Inferior parietal cortex (tissue), 1 donor: Measurements from ENCODE around the gene TPD52L2.
A peak's percentile ranks its signal among the peaks of the same experiment; 100 is the strongest.
"Not testable (repeated sequence)": the region's sequence is repeated elsewhere in the genome, so short reads cannot be mapped to it uniquely, and the experiment has no call there.

Source experiments
- DNase-seq: peaks from one replicate; pipeline ENCODE4 v3.0.0-alpha.2; 2016; ENCODE audit errors: extremely low spot score

Gene TPD52L2

GRCh38 chr20:63895952-63896263, 30.8 kb downstream of the TPD52L2 start:
- DNase-seq, result no peak

DNA sequence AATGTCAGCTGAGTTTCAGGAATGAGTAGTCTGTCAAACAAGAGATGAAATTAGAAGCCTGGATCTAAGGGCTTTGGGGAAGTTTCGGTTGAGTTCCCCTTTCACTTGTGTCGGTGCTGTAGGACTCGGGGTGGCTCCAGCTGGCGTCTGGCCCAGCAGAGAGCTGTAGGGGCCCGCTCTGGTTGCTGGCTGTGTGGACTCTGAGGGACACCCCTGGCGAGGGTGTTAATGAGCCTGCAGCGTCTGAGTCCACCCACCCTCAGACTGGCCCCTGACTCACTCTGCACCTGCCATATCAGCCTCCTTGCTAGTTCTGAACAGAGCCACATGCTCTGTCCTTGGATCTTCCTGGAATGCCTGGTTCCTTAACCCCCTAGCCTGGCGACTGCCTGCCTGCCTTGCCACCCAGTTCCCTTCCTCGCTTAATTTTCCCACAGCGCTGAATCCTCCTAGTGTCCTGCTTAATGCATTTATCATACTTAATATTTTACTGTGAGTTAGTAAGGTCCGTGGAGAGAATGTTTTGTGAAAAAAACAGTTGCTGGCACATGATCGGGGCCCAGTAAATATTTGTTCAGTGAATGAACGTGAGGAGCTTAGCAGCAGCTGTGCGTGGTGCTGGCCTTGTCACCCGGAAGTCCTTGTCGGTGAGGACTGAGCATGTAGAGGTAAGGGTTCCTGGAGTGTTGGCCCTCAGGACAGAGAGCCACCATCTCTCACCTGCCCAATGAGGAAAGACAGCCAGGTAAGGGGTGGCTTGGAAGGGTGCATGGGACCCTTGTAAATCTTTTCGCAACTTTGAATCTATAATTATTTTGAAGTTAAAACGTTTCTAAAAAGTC, 31.4 kb downstream of the TPD52L2 start:
- DNase-seq, result peak; percentile 25

DNA sequence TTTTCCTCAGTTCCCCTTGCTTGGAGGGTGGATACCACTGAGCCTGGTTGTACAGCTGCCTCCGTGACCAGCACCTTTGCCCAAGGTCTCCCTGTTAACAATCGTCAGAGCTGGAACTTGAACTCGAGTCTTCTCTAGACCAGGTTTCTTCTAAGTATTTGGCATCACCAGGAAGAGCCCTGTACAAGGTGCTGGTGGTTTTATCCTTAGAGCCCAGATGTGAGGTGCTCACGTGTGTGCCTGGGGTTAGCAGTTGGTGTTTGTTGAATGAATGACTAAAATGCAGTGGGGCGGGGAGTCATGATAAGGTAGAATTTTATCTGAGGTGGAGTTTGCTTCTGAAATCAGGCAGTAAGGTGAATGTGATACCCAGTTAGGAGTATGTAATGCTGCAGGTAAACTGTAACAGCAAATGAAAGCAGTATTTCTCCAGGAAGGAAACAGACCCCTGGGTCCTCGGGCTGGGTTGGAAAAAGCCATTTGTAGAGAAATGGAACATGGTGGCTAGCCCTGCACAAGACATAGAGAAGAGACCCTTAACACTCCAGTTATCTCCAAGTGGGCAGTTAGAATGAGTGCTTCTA, 33.0 kb downstream of the TPD52L2 start:
- DNase-seq, result no peak

DNA sequence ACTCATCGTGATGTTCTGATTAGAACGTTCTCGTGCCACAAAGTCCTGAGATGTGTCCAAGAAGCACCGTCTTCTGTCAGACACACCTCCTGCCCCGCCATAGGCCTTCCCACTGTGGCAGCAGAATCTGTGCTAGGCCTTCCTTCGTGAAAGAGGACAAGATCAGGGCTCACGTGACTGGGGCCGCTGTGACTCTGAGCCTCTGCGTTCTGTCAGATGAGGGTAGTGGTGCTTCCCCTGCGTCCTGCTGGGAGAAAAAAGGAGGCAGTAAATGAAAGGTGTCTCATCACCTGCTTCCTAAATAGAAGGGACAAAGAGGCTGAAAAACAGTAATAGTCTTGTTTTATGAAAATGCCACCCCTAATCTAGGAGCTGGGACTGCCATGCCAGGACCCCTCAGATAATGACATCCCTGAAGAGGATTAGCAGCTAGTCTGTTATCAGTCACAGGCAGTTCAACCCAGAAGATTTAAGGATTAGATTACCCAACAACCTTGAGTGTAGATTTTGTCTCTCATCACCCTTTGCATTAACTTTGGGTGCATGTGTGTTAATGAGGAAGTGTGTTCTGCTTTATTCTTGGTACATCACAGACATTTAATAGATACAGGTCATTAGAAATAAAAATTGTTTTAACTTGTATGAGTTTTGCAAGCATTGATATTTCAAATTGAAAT, 34.0 kb downstream of the TPD52L2 start:
- no peak for DNase-seq

DNA sequence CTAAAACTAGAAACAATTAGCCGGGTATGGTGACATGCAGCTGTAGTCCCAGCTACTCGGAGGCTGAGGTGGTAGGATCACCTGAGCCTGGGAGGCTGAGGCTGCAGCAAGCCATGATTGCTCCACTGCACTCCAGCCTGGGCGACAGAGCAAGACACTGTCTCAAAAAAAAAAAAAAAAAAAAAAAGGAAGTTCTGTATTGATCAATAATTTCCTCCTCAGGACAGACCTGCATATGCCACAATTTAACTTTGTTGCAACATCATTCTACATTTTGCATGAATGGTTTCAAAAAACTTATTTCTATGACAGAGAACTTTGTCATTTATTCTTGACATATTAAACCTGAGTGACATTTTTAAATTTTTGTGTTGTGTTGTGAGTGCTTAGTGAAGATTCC, 35.3 kb downstream of the TPD52L2 start:
- no peak for DNase-seq

DNA sequence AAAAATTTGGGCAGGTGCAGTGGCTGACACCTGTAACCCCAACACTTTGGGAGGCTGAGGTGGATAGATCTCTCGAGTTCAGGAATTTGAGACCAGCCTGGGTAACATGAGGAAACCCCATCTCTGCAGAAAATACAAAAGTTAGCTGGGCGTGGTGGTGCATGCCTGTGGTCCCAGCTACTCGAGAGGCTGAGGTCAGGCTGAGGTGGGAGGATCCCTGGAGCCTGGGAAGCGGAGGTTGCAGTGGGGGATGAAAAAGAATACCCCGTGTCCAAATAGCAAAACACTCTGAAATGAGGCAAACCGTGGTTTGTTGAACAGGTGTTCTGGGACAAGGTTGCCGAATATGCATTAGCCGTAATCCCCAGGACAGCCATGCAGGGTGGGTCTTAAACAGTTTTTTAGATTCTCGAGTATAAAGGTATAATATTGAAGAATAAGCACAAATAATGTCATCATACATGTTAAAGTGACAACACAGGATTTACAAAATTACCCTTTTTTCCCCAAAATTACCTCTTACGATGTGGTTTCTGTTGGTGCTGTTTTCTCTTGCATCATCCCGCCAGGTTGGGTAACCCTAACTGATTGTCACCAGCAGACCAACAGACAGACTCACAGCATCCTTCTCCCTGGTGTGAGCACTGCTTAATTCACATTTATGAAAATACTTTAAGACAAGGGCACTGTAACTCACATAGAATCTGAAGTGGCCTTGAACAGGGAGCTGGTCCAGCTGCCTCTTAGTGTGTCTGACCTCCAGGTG, 38.9 kb downstream of the TPD52L2 start:
- DNase-seq, result no peak

DNA sequence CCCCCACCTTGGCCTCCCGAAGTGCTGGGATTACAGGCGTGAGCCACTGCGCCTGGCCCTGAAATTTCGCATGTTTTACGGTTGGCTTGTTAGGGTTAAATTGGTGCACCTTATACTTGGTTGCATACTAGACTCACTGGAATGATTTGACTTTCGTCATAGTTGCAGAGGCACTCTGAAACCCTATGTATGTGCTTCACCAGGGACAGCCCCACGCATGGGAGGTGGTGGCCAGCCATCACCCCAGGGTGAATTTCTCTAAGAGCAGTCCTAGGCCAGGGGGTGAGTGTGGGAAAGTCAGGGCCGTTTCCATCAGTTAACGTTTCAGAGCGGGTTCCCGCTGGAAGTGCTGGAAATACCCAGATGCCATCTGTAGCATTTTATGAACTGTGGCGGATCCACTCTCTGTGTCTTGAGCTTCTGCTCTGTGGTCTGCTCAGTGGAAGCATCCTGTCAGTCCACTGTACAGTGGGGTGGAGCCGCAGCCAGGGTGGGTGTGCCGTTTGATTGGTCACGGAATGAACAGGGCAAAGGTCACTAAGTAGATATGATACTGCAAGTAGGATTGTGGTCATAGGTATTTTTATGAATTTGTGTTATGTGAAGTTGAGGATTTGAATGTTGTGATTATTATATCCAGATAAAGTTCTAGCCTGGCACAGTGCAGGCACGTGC, 43.1 kb downstream of the TPD52L2 start:
- DNase-seq, result no peak

GRCh38 chr20:63911176-63911575, 46.1 kb downstream of the TPD52L2 start:
- DNase-seq, result no peak

DNA sequence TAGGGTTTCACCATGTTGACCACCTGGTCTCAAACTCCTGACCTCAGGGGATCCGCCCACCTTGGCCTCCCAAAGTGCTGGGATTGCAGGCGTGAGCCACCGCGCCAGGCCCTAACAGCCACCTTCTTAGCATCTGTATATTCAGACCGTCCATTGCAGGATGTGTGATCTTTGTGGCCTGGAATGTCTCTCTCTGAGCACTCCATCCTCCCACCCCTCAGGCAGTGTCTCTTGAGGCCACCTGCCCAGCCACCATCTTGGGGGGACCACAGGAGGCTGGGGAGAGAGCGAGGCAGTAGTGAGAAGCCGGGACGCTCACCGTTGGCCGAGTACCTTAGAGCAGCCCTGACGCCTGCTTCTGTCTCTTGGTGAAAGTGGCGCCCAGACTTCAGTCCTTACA, 48.7 kb downstream of the TPD52L2 start:
- no peak for DNase-seq

DNA sequence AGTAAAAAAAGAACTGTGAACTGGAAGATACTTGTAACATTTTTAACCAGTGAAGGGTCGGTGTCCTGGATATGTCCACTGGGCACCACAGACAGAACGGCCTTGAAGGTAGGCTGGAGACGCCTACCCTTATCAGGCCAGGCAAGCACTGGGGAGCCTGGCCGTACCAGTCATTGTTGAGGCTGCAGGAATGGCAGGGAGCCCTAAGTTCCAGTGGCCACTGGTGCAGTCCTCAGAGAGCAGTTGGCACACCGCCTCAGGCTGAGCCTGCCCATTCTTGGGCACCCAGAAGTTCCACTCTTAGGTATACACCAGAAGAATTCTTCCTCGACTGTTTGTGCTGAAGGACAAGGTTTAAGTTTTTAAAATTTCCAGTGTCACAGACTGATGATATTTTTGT, 50.4 kb downstream of the TPD52L2 start:
- no peak for DNase-seq

DNA sequence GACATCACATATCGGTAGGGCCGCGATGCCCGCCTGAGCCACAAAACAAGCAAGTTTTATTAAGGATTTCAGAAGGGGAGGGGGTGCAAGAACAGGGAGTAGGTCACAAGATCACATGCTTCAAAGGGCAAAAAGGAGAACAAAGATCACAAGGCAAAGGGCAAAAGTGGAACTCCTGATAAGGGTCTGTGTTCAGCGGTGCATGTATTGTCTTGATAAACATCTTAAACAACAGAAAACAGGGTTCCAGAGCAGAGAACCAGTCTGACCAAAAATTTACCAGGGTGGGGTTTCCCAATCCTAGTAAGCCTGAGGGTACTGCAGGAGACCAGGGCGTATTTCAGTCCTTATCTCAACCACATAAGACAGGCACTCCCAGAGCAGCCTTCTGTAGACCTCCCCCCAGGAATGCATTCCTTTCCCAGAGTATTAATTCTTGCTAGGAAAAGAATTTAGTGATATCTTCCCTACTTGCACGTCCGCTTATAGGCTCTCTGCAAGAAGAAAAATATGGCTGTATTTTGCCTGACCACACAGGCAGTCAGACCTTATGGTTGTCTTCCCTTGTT, 51.4 kb downstream of the TPD52L2 start:
- DNase-seq, result not testable (repeated sequence)

GRCh38 chr20:63917811-63918210, 52.7 kb downstream of the TPD52L2 start:
- peak; percentile 44 for DNase-seq

DNA sequence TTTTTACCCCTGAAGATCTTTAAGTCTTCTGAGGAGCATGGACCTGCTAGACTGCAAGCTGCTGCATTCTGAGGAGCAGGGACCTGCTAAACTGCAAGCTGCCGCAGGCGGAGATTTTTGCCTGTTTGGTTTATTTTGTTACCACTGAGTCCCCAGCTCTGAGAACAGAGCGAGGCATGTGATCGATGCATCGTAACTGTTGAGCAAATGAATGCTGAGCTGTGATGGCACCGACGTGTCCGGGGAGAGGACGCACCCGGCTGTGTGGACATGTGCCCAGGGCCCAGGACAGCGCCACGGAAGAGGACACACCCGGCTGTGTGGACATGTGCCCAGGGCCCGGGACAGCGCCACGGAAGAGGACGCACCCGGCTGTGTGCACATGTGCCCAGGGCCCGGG, 54.1 kb downstream of the TPD52L2 start:
- no peak for DNase-seq

GRCh38 chr20:63920226-63920625, 55.2 kb downstream of the TPD52L2 start:
- DNase-seq, result no peak

GRCh38 chr20:63923651-63924050, 58.6 kb downstream of the TPD52L2 start:
- DNase-seq, result no peak

DNA sequence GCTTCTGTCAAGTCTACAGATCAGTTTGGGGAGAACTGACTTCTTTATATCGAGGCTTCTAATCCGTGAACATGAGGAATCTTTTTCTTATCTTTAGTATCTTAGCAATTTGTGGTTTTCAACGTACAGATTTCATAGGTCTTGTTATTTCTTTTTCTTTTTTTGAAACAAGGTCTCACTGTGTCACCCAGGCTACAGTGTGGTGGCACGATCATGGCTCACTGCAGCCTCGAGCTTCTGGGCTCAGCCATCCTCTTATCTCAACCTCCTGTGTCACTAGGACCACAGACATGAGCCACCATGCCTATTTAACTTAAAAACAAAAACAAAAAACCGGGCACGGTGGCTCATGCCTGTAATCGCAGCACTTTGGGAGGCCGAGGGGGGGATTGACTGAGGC, 59.2 kb downstream of the TPD52L2 start:
- DNase-seq, result no peak

- no peak for DNase-seq
Measured at GRCh38 chr20:63926298-63926697, 61.2 kb downstream of the TPD52L2 start.

- DNase-seq, result no peak
Measured at GRCh38 chr20:63929071-63929470, 64.0 kb downstream of the TPD52L2 start.

GRCh38 chr20:63929473-63929883, 64.4 kb downstream of the TPD52L2 start:
- not testable (repeated sequence) for DNase-seq

- DNase-seq, result no peak
Measured at GRCh38 chr20:63930971-63931553, 66.0 kb downstream of the TPD52L2 start.

- no peak for DNase-seq
Measured at GRCh38 chr20:63931735-63932134, 66.7 kb downstream of the TPD52L2 start.
